Measurements from ENCODE around the gene PMP22.

DNA sequence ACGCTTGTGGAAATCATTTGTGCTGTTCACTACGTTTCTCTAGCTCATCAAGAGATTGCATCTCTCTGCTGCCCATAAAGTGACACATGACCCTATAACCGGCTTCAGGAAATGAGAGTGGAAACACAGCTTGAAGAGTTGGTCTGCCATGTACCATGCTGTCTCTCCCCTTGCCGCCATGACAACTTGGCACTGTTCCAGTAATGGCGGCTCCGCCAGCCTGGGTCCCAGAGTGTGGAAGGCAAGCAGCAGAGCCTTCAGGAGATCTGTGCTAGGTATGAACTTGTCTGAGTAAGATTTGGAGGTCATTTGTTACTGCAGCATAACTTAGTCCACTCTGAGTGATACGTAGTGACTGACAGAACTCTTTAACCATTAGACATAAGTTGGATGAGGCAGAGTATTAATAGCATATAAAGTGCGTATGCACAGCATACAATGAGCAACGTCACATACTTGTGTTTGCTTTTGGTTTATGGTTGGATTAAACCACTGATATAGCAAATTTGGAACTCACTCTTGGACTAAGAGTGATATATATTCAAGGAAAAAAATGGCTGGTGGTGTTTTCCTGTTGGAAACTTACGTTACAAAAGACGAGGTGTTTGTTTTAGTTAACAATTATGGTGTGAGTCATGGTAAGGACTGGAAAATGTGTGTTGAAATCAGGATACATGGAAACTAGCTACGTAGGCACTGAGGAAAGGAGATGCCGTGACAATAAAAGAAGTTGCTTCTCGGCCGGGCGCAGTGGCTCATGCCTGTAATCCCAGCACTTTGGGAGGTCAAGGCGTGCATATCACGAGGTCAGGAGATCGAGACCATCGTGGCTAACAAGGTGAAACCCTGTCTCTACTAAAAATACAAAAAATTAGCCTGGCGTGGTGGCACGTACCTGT lies 24.4 kb upstream of the PMP22 start:
- TF ChIP-seq, protein P1, sequence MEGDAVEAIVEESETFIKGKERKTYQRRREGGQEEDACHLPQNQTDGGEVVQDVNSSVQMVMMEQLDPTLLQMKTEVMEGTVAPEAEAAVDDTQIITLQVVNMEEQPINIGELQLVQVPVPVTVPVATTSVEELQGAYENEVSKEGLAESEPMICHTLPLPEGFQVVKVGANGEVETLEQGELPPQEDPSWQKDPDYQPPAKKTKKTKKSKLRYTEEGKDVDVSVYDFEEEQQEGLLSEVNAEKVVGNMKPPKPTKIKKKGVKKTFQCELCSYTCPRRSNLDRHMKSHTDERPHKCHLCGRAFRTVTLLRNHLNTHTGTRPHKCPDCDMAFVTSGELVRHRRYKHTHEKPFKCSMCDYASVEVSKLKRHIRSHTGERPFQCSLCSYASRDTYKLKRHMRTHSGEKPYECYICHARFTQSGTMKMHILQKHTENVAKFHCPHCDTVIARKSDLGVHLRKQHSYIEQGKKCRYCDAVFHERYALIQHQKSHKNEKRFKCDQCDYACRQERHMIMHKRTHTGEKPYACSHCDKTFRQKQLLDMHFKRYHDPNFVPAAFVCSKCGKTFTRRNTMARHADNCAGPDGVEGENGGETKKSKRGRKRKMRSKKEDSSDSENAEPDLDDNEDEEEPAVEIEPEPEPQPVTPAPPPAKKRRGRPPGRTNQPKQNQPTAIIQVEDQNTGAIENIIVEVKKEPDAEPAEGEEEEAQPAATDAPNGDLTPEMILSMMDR (conservative IDR thresholded peaks at IDR 0.05): no peak
- TF ChIP-seq EZH2 (IDR thresholded peaks at IDR 0.05; ENCODE audit: low read depth): no peak

All from PC-9 (cell line).